ENCODE measurements around the gene BNC2.

BNC2 gene

GRCh38 chr9:16750553-16750952, 119.9 kb downstream of the BNC2 start:
- DNase-seq, result no peak

DNA sequence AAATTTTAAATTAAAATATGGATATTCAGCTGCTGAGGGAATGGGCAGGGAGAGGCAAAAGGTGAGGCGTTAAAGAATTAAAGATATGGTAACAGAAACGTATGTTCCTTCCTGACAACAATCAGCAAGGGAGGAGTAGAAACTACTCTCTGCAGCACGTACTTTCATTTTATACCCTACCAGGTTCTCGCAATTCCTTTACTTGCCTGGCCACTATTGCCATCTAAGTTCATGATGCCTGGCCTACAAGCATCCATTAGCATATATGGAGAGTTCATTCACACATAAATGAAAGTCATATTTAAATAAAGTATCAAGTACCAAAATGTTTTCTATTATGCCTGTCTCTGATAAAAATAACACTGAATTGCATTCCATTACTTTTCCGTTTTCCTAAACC, 125.1 kb downstream of the BNC2 start:
- no peak for DNase-seq

- no peak for DNase-seq
Observed at GRCh38 chr9:16744394-16744793, 126.1 kb downstream of the BNC2 start.

DNA sequence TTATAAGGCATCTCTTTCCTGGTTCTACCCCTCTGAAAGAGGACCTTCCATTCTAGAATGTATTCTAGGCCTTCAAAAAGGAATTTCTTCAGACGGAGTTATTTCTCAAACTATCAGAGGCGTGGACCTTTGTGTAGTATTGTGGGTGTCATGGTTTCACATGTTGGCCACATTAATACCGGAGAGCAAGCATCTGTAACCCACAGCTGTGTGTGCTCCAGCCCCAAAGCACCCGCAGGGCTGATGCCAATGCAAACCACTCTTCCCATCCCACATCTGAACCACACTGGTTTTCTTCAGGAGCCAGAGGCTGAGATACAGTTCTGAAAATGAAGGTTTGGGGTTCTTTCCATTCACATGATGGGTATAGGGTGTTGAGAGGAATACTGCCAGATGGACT, 127.1 kb downstream of the BNC2 start:
- no peak for DNase-seq

- DNase-seq, result no peak
Observed at GRCh38 chr9:16735001-16735400, 135.5 kb downstream of the BNC2 start.

DNA sequence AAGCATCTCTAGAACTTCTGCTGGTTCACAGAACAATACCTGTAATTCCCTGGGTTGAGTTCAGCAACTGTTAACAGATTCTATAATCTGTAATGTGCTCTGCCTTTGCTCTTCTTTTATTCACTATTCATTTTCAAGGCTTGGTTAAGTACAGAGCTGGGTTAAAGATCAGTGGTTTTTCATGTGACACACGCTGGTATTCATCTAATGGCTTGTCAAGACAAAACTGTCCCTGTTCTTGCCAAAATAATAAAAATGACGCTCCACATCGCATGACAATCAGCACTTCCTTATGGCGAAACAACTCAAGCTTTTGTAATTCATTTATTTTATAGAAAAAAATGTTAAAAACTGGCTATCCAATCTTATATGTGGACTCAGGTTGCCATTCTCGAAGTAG, 137.9 kb downstream of the BNC2 start:
- DNase-seq, result no peak

DNA sequence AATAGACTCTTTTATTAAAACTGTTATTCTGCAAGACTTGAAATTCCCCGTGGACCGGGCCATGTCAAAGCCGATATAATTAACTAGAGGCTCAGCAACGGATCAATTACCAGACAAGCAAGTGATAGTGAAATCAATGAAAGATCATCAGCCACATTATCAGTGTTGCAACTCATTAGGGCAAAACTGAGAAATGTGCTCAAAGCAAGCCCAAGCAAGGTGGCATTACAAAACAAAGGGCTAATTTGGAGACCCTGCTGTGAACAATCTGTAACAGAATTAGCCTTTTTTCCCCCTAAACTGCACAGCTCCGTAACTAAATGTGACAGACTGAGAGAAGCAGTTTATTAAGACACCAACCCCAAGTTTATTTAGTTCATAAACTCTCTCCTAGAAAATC, 140.3 kb downstream of the BNC2 start:
- DNase-seq, result no peak

DNA sequence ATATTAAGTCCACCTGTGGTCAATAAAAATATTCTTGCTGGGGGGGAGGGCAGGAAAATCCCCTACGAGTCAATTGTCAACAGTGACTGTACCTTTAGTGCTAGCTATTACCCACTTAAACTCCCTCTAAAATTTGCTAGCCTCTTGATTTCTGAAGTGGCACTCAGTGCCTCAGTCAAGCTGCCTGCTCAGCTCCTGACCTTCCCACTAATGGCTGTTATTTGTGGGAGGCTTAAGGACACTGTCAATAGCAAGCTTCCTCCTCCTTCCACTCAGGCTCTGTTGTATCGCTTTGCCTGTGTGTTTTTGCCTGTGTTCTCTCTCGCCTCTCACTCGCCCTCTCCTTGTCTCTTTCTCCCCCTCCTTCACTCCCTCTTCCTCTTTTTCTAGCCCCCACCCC, 140.8 kb downstream of the BNC2 start:
- DNase-seq, result no peak

- DNase-seq, result no peak
Observed at GRCh38 chr9:16728137-16728508, 142.3 kb downstream of the BNC2 start.

GRCh38 chr9:16727452-16728136, 142.9 kb downstream of the BNC2 start:
- DNase-seq, result no peak

DNA sequence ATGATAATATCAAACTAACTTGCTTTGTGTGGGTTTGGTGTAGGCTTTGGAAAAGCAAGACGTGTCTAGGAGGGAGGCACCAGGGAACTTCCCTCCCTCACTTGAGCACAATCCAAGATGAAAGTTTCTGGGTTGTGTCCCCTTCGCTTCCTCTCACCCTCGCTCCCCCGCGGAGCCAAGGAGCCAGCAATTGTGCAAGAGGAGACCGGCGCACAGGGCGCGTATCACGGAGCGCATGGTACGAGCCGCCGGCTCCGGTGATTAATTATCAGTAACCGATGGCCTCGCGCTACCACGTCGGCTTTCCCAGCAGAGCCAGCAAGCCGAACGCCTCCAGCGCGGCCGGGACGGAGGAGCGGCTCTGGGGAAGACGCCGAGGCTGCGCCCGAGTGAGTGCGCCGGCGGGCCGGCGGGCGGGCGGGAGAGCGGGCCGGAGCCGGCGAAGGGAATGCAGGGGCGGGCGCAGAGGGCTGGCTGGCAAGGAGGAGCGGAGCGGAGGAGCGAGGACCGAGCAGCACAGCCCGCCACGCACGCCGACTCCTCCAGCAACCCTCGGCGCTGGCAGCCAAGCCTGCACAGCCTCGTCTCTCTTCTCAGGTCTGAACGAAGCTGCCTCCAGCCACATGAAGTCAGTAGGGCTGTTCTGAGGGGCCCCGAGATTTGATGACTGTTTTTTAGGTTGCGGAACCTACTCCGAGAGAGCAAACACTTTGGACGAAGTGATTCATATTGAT, 143.6 kb downstream of the BNC2 start:
- DNase-seq, result no peak

- DNase-seq, result no peak
Observed at GRCh38 chr9:16726029-16726428, 144.4 kb downstream of the BNC2 start.

DNA sequence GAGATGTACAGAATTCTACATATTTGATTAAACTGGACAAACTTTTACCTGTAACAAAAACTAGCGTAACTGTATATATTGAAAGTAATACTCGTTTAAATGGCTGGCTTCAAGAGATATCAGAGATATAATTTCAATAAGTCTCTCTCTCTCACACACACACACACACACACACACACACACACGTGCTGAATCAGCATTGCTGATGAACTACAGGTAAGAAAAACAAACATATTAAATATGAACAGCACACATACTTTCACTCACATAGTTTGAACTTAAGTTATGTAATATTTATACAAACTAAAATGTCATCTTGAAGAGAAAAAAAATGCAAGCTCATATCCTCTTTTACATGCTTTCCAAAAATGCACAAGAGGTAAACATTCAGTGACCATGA, 145.4 kb downstream of the BNC2 start:
- no peak for DNase-seq

GRCh38 chr9:16721972-16722371, 148.5 kb downstream of the BNC2 start:
- no peak for DNase-seq

GRCh38 chr9:16720386-16720785, 150.1 kb downstream of the BNC2 start:
- no peak for DNase-seq

GRCh38 chr9:16719921-16720320, 150.5 kb downstream of the BNC2 start:
- no peak for DNase-seq

DNA sequence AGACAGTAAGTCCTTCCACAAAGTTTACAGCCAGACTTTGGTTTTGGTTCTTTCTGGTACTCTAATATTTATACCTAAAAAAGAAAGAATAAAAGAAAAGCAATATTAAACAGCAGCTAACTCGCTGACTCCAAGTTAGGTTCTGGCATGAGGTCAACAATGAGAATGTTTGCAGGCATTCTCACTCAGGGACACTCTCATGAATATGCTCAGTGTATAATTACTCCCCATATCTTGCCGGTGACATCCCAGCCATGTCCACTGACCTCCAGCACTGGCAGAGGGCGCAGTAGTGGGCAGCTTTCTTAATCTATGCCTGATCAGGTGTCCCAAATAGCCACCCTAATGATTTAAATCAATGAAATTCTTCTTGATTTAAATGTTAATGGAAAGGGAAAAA, 151.5 kb downstream of the BNC2 start:
- DNase-seq, result no peak

- no peak for DNase-seq
Observed at GRCh38 chr9:16718296-16718695, 152.2 kb downstream of the BNC2 start.

GRCh38 chr9:16716601-16717000, 153.9 kb downstream of the BNC2 start:
- DNase-seq, result no peak

- no peak for DNase-seq
Observed at GRCh38 chr9:16715404-16715803, 155.1 kb downstream of the BNC2 start.

GRCh38 chr9:16712787-16713186, 157.7 kb downstream of the BNC2 start:
- DNase-seq, result no peak

DNA sequence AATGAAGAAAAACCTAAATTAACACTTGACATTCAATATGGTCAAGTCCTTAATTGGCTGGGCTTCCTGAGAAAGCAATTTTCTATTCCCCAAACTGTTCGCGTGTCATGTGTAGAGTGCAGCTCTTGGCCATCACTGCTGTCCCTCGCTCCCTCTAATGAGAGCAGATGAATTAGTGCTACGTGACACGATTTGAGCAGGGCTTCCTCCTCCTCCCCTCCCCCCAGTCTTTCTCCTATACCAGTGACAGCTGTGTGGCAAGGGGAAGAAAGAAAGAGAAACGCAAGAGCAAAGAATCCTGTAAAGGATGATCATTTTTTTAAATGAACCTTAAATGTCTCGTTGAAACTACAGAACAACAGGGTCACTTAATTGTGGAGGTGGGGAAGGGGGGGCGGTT, 159.6 kb downstream of the BNC2 start:
- no peak for DNase-seq

DNA sequence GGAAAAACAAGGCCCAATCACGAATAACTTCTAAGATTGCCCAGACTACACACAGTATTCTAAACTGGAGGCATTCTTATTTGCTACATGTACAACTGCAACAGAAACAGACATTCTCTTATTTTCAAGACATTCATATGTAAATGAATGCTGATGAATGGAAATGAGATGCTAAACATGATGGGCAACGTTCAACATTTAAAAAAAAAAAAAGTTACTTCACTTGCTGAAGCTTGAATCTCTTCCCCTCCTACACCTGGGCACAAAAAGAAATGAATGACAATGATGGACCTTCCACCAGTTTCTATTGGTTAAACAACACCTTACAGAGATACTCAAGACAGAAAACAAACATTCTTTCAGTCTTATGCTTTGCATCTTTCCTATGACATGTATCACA, 160.5 kb downstream of the BNC2 start:
- no peak for DNase-seq

GRCh38 chr9:16708656-16709435, 161.6 kb downstream of the BNC2 start:
- no peak for DNase-seq

Measured in activated gamma-delta T cell treated with Interleukin-2 at 50 U/mL for 16 hours (primary cell).